Urinary bladder (tissue), 4 donors: ENCODE data around the gene ADGRG4. TPM values are rescaled to one million over a fixed set of nuclear protein-coding genes. Genes with fewer than 3 reads are reported as not detected.
"Not testable (repeated sequence)": the region's sequence is repeated elsewhere in the genome, so short reads cannot be mapped to it uniquely, and the experiment has no call there.

Experiments
- DNase-seq: peaks from one replicate; pipeline ENCODE4 v3.0.0-alpha.2; 2015; ENCODE audit errors: extremely low spot score
- H3K27ac ChIP-seq: one replicate; pipeline ENCODE4 v1.5.1; 2013; ENCODE audit warnings: low read depth, mild to moderate bottlenecking, moderate library complexity
- H3K36me3 ChIP-seq: one replicate; pipeline ENCODE4 v1.6.1; 2013; ENCODE audit warnings: mild to moderate bottlenecking, moderate library complexity; ENCODE audit not compliant: insufficient read depth
- H3K4me1 ChIP-seq: one replicate; pipeline ENCODE4 v1.6.1; 2013; ENCODE audit warnings: mild to moderate bottlenecking, moderate library complexity; ENCODE audit not compliant: insufficient read depth
- H3K4me3 ChIP-seq: one replicate; pipeline ENCODE4 v1.5.1; 2013; ENCODE audit warnings: low read depth, low read length
- WGBS: extraction: QIAGEN DNeasy Blood & Tissue Kit; methylation state at CpG from one replicate; pipeline ENCODE4 v1.1.7; 2013; 5-methylcytosine and 5-hydroxymethylcytosine counted together
- polyA plus RNA-seq: library from polyadenylated mRNA; stranded (reverse); fragments of 200-250 nt; gene quantifications from one replicate; pipeline ENCODE4 v1.2.3, GENCODE V29; 2013
- total RNA-seq: library from RNA; depleted of rRNA; stranded (reverse); fragments of >200 nt; gene quantifications from one replicate; pipeline ENCODE4 v1.2.3, GENCODE V29; 2014
- donor health status: healthy with polysubstance abuse.
- donor health status: healthy.

ADGRG4 gene
- total and polyA plus RNA-seq, 2 donors = 0.09 TPM; not detected in 1

DNA sequence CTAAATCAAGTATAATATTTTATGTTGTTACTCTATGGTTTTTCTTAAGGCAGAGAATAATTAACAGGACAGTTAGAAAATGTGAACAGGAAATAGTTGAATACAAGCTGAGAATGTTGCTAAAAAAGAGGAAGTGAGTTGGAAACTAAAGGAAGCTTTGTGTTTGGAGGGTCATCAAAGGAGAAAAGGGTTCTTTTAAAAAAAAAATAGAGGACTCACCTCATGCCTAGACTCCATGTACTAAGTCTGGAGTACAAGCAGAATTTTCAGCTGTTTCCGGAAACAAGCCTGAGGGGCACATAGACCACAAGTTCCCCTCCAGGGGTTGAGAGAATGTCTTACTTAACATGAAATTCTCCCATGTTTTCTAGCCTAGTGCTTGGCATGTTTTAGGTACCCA lies 29.5 kb upstream of the ADGRG4 start:
- Histone ChIP-seq H3K27ac (no peak overlapping the region), H3K4me1 (no peaks in the 10 kb centered on the region), H3K36me3 (no peaks in the 10 kb centered on the region), H3K4me3 (no peak overlapping the region)
- 72% methylated on average over 1 of the region's 1 CpG for WGBS
- DNase-seq = no peak

DNA sequence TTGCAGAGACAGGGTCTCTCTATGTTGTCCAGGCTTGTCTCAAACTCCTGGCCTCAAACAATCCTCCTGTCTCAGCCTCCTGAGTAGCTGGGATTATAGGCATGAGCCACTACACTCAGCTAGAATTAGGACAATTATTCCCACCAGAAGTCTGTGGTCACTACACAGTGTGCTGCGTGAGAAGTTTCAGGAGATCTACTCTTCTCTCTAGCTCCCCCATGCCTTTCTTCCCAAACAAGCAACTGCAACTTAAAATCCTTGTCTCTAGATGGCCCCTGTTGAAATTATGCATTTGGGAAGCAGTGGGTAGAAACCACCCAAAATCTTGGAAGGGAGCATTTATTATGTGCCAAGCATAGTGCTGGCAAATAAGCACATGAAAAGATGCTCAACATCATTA lies 28.4 kb upstream of the ADGRG4 start:
- no peak overlapping the region for H3K27ac ChIP-seq
- DNase-seq = no peak
- H3K36me3 ChIP-seq = no peaks in the 10 kb centered on the region
- 12% methylated on average over 1 of the region's 1 CpG for WGBS
- H3K4me3 ChIP-seq = no peak overlapping the region
- no peaks in the 10 kb centered on the region for H3K4me1 ChIP-seq

DNA sequence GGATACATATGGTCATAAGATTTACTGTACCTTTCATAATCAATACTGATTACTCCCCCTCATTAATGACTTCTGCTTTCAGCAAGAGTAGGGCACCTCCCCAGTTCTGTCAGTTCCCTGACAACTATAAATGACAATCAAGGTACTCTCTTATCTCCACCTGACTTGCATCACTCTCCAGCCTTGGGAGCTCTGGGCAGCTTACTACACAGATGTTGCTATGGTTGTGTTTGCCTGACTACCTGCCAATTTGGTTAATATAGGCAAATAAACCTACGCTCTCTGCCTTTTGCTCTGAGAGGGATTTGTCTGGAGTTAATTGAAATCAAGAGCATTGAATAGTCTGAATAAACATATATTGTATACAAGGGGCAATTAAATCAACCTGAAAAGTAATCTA lies 26.8 kb upstream of the ADGRG4 start:
- Histone ChIP-seq H3K4me3 (no peak overlapping the region), H3K36me3 (no peaks in the 10 kb centered on the region), H3K4me1 (no peaks in the 10 kb centered on the region), H3K27ac (no peak overlapping the region)
- no peak for DNase-seq
- 76% methylated on average over 1 of the region's 1 CpG for WGBS

DNA sequence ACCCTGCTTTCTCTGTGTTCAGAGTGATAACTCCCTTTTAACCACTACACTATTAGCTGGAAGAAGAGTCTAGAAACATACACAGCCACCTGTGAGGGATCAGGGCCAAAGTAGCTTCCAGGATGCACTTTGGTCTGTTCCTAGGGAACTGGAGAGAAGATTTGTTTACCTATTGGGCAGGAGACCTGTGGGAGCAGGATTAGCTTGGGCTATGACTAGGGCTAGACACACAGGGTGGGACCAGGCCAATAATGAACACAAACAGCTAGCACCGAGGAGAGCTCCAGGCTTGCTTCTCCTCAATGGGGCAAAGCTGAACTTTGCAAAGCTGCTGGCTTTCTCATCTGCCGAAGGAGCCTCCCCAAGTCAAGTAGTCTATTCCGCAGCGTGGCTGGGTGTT lies 25.2 kb upstream of the ADGRG4 start:
- no peak for DNase-seq
- WGBS = 48% methylated on average over 4 of the region's 4 CpGs
- Histone ChIP-seq H3K36me3 (no peaks in the 10 kb centered on the region), H3K4me3 (no peak overlapping the region), H3K27ac (no peak overlapping the region), H3K4me1 (no peaks in the 10 kb centered on the region)

DNA sequence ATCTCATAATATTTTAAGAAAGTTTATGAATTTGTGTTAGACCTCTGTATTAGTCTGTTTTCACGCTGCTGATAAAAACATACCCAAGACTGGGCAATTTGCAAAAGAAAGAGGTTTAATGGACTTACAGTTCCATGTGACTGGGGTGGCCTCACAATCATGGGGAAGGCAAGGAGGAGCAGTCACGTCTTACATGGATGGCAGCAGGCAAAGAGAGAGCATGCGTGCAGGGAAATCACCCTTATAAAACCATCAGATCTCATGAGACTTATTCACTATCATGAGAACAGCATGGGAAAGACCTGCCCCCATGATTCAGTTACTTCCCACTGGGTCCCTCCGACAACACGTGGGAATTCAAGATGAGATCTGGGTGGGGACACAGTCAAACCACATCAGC lies 14.4 kb upstream of the ADGRG4 start:
- H3K36me3 ChIP-seq, H3K4me1 ChIP-seq, DNase-seq, H3K27ac ChIP-seq, H3K4me3 ChIP-seq: not testable (repeated sequence)
- WGBS = 87% methylated on average over 5 of the region's 5 CpGs

DNA sequence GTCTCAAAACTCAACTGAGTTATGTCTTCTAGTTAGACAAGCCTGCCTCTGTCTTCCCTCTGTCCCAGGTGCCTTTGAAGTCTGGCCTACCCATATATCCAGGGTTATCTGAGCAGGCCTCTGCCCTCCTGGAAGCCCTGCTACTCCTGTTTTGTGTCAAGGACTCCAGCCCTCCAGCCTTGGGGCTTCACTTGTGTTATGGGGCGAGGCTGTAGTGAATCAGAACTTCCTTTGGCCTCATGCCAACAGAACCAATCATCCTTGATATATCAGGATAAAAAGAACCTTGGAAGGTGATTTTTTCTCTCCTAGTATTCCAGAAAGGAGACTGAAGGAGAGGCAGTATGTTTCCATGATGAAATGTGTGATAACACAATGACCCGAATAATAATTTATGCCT lies 8.9 kb upstream of the ADGRG4 start:
- 86% methylated on average over 2 of the region's 2 CpGs for WGBS
- no peak for DNase-seq
- Histone ChIP-seq H3K4me1 (no peaks in the 10 kb centered on the region), H3K4me3 (no peak overlapping the region), H3K36me3 (no peaks in the 10 kb centered on the region), H3K27ac (no peak overlapping the region)

DNA sequence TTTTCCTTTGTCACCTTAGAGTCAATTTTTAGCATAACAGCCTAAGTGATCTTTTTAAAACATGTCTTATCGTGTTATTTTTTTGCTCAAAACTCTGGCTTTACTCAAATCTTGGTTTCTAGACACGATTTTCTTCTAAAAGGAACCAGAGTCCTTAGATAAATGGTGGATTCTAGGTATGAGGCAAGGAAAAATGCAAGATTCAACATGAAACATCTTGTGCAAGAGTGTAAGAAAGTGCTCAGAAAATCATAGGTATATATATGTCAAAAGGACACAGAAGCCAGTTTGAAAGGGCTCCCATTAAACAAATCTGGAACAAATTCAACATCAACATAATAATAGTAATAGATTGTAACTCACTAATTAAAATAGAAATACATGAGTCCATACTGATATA lies 8.1 kb upstream of the ADGRG4 start:
- 66% methylated on average over 2 of the region's 2 CpGs for WGBS
- Histone ChIP-seq H3K36me3 (no peaks in the 10 kb centered on the region), H3K4me1 (no peaks in the 10 kb centered on the region), H3K27ac (no peak overlapping the region), H3K4me3 (no peak overlapping the region)
- DNase-seq = no peak

DNA sequence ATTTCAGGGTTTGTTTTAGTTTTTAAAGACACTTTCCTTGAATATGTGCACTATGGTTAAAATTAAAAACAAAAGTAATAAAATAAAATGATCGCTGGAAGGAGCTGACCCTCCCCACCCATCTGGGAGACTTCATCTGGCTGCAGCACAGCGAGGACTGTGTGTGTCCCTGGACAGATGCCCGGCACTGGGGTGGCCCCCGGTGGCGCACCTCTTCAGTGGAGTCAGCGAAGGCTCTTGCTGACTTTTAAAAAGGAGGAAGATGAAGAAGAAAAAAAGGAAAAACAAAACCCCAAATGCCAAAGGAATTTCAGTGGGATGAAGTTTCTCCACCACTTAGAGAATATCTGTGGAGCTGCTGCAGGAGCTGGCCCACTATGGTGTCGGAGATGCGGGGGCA lies 5.4 kb upstream of the ADGRG4 start:
- H3K4me3 ChIP-seq = no peak overlapping the region
- no peaks in the 10 kb centered on the region for H3K36me3 ChIP-seq
- DNase-seq = no peak
- no peaks in the 10 kb centered on the region for H3K4me1 ChIP-seq
- 73% methylated on average over 8 of the region's 8 CpGs for WGBS
- H3K27ac ChIP-seq = no peak overlapping the region

DNA sequence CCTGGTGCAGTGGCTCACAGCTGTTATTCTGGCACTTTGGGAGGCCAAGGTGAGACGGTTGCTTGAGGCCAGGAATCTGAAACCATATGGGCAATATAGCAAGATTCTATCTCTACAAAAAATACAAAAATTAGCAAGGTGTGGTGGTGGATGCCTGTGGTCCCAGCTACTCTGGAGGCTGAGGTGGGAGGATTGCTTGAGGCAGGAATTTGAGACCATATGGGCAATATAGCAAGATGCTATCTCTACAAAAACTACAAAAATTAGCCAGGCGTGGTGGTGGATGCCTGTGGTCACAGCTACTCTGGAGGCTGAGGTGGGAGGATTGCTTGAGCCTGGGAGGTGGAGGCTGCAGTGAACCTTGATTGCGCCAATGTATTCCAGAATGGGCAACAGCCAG lies 2.3 kb downstream of the ADGRG4 start:
- 84% methylated on average over 3 of the region's 3 CpGs for whole genome bisulfite sequencing
- DNase-seq = no peak

DNA sequence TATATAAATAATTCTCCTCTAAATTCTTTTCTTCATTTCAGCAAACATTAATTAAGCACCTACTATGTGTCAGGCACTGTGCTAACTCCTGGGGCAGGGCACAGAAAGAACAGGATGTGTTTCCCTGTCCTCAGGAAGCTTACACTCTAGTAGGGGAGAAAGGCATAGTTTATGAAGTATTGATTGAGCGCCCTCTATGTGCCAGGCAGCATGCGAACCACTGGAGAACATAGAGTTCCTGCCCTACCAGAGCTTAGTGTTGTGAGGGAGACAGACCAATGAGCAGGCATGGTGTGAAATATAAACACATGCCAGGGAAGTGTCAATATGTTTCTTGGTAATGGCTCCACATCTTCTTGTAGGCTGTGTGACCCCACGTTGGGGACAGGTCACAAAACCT lies 3.7 kb downstream of the ADGRG4 start:
- H3K4me3 ChIP-seq = no peak overlapping the region
- no peaks in the 10 kb centered on the region for H3K4me1 ChIP-seq
- no peak for DNase-seq
- H3K27ac ChIP-seq = no peak overlapping the region
- 74% methylated on average over 3 of the region's 3 CpGs for WGBS
- no peaks in the 10 kb centered on the region for H3K36me3 ChIP-seq

More for the DNA sequence above, 2.3 kb downstream of the ADGRG4 start:
- Histone ChIP-seq H3K4me1 (no peaks in the 10 kb centered on the region), H3K27ac (no peak overlapping the region), H3K4me3 (no peak overlapping the region), H3K36me3 (no peaks in the 10 kb centered on the region)

DNA sequence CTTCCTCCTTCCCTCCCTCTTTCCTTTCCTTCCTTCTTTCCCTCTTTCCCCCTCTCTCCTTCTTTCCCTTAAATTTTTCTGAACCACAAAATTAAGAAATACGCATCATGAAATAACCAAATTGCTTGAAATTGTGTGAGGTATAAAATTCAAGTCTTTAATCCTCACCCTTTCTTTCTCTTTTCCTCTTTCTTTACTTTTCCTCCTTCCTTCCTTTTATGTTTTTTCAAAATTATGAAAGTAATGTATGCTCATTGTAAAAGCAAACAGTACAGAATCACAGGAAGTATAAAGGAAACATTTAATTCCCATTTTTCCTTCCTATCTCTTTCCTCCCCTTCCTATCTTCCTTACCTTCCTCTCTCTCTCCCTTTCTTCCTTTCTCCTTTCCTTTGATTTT lies 5.4 kb downstream of the ADGRG4 start:
- 92% methylated on average over 1 of the region's 1 CpG for WGBS
- Histone ChIP-seq H3K4me1 (no peaks in the 10 kb centered on the region), H3K36me3 (no peaks in the 10 kb centered on the region), H3K4me3 (no peak overlapping the region), H3K27ac (no peak overlapping the region)
- no peak for DNase-seq

DNA sequence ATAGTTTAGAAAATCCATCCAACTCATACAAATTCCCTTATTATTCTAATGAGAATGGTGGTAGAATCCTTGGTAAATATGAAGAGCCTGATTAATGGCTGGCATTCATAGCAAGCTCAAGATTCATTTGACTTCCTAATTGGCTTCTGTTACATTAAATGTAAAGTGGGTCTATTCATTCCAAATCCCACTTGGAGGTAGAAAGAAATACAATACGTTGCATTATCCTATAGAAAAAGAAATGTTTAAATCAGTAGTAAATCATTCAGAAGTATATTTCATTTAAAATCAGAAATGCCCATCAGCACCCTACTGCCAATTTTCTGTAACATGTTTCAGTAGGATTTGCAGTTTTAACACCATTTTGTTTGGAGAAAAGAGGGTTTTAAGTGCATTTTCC lies 6.7 kb downstream of the ADGRG4 start:
- Histone ChIP-seq H3K4me1 (no peaks in the 10 kb centered on the region), H3K36me3 (no peaks in the 10 kb centered on the region), H3K27ac (no peak overlapping the region), H3K4me3 (no peak overlapping the region)
- DNase-seq = no peak
- WGBS = 40% methylated on average over 1 of the region's 1 CpG

DNA sequence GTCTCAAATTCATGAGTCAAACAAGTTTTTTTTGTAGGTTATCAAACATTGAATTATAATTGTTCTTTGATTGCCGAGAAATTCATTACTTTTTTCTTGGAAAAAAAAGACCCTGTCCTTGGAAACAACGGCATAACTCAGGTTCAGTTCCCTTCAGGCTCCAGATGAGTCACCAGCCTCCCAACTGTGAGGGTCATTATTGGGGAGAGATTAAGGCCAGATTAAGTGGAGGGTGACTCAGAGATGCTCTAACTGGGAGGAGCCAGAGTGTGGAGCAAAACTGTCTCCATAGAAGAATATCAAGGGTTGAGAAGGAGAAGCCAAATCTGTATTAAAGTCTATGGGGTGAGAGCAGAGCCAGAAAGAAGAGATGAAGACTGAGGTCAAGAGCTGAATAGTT lies 9.6 kb downstream of the ADGRG4 start:
- Histone ChIP-seq H3K4me1 (no peaks in the 10 kb centered on the region), H3K27ac (no peak overlapping the region), H3K36me3 (no peaks in the 10 kb centered on the region), H3K4me3 (no peak overlapping the region)
- DNase-seq = no peak
- 73% methylated on average over 2 of the region's 2 CpGs for WGBS

DNA sequence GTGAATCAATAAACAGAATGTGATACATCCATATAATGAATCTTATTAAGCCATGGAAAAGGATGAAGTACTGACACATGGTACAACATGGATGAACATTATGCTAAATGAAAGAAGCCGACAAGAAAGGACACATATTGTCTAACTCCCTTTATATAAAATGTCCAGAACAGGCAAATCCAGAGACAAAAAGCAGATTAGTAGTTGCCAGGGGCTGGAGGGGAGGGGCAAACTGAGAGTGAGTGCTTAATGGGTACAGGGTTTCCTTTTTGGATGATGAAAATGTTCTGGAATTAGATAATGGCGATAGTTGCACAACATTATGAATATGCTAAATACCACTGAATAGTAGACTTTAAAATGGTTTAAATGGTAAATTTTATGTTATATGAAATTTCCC lies 17.4 kb downstream of the ADGRG4 start:
- Histone ChIP-seq H3K27ac (no peak overlapping the region), H3K36me3 (no peaks in the 10 kb centered on the region), H3K4me3 (no peak overlapping the region), H3K4me1 (no peaks in the 10 kb centered on the region)
- WGBS = 85% methylated on average over 2 of the region's 2 CpGs
- DNase-seq = no peak

DNA sequence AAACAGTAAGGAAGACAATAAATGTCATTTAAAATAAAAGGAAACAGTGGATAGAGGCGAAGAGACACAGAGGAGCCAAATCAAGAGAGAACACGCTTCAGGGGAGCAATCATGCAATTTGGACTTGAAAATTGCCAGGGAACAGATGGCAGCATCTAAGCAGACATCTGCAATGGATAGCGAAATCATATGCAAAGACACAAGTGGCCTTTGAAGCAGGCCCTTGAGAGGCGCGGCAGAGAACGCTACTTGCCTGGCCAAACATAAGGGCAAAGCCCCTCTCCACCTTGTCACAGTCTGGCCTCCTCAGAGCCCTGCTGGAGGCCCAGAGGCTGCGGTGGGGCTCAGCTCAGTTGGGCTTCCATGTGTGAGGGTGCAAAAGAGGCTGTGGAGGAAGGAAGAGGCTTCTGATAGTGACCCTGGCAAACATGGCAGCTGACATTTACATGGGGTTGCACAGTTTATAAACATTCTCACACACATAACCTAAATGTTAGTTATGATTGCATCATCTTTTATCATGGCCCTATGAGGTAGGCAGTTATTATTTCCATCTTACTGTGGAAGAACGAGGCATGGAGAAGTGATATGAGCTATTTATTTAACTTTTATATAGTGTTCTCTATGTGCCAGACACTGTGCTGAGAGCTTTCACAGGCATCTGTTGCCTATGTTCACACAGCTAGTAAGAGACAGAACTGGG lies 18.3 kb downstream of the ADGRG4 start:
- H3K4me3 ChIP-seq = no peak overlapping the region
- DNase-seq = no peak
- H3K27ac ChIP-seq = no peak overlapping the region
- no peaks in the 10 kb centered on the region for H3K4me1 ChIP-seq
- 76% methylated on average over 8 of the region's 8 CpGs for WGBS
- H3K36me3 ChIP-seq = no peaks in the 10 kb centered on the region
